ENCODE measurements around the gene PRPF19.

The PRPF19 gene

GRCh38 chr11:60855726-60856633, 50.4 kb downstream of the PRPF19 start, which contains the start of gene PTGDR2:
Gene PTGDR2 (minus strand): TSS chr11:60855950. CDS start chr11:60853722, 2,228 bp downstream.
- no peak for DNase-seq

- DNase-seq = no peak
Observed at GRCh38 chr11:60854847-60855725, 51.3 kb downstream of the PRPF19 start.

GRCh38 chr11:60854140-60854846, 52.1 kb downstream of the PRPF19 start:
- no peak for DNase-seq

GRCh38 chr11:60852982-60853950, 53.1 kb downstream of the PRPF19 start:
- DNase-seq = no peak

DNA sequence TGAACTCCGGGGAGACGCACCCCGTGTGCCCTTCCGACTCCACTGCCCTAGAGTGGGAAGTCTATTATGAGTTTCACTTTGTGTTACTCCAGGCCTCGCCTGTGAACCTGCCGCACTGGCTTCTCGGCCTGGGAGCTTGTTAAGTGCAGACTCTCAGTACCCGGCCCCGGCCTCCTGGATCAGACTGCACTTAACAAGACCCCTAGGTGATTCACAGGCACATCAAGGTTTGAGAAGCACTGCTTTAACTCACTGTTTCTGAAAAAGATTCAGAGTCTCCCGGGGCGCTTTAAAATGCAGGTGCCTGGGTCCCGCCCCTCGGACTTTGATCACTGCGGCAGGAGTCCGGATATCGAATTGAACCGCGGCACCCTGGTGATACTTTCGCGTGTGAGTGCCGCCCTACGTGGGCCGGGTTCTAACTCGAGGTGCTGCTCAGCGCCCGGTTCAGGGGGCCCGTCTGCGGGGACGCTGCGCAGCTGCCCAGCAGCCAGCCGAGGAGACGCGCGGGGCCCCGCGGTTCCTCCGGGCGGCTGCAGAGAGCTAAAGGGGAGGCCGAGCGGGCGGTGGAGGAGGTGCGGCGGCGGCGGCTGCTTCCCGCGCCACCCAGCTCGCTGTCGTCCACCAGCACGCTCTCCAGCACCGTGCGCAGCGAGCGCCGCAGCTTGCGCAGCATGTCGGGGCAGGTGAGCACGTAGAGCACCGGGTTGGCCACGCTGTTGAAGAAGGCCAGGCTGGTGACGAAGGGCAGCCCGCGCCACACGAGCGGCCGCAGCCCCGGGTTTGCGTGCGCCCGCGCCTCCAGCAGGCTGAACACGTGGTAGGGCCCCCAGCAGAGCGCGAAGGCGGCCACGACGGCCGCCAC, 54.0 kb downstream of the PRPF19 start:
- DNase-seq = no peak

GRCh38 chr11:60851327-60852104, 54.9 kb downstream of the PRPF19 start:
- no peak for DNase-seq

GRCh38 chr11:60849641-60850520, 56.5 kb downstream of the PRPF19 start:
- DNase-seq = no peak

DNA sequence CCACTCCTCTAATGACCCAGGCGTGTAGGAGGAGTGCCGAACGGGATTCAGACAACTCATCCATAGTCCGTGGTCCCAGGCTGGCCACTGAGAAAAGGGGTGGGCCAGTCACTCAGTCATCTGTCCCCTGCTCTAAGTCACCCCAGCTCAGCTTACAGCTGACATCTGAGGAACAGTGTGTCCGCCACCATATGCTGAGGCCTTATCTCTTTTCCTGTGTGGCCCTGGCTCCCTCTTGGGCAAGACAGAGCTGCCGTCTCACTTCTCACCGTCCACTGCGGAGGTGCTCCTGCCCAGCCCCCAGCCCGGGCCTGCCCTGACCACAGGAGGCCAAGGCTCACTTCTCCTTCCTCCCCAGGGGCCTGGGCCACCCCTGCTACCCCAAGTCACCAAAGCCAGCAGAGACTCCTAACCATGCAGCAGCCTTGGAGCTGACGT, 57.7 kb downstream of the PRPF19 start:
- DNase-seq = no peak

GRCh38 chr11:60847896-60848295, 58.5 kb downstream of the PRPF19 start:
- no peak for DNase-seq

GRCh38 chr11:60847281-60847680, 59.1 kb downstream of the PRPF19 start:
- no peak for DNase-seq

DNA sequence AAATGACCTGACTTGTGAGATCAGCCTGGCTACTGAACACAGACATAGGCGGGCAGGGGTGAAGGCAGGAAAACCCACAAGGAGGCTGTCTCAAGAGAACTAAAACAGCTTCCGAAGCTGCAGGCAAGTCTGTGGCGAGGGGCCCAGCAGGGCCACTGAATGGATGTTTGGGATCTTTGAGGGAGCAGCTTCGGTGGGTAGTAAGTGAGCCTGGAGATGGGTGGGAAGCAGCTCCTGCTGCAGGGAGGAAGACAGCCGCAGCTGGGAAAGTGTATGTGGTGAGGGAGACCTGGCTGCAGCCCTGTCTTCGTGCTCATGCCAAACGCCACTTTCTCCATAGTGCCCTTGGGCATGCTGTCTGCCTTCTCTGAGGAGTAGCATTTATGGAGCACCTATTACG, 61.0 kb downstream of the PRPF19 start:
- DNase-seq = no peak

- no peak for DNase-seq
Observed at GRCh38 chr11:60844870-60845221, 61.5 kb downstream of the PRPF19 start.

DNA sequence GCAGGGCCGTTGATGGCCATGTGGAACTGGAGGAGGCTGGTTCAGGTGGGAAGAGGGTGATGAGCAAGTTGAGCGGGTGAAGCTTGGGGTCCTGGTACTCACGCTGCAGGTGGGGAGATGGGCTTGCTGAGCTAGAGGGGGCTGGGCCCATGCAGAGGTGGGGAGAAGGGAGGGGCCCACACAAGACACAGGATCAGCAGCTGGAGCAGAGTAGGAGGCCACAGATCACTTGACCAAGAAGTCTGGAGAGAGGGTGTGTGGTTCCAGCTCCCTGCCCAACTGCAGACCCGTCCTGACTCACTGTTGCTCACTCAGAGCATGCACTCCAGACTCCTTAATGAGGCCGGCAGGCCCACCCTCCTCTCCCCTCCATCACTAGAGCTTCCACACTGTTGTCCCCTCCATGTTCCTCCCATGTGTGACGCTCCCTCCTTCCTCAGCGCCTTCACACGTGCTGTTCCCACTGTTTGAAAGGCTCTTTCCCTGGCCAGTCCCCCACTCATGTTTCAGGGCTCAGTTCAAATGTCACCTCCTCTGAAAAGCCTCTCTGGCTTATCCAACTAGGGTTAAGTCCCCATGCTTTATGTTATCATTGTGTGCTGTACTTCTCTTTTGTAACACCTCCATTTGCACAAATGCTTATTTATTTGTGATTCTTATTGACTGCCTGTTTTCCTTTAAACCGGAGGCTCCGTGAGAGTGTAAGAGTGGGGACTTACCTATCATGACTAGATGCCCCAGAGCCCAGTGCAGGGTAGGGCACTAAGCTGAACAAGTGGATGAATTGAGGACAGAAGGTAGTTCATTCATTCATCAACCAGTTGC, 62.1 kb downstream of the PRPF19 start:
- no peak for DNase-seq

GRCh38 chr11:60842668-60843600, 63.5 kb downstream of the PRPF19 start:
- DNase-seq = no peak

GRCh38 chr11:60841797-60842667, 64.4 kb downstream of the PRPF19 start, which contains the start of gene CCDC86:
Gene CCDC86 (plus strand): TSS chr11:60842113. CDS start chr11:60842125, 12 bp downstream.
- DNase-seq = peak; percentile 100
